ENCODE data around the gene RYR3.

DNA sequence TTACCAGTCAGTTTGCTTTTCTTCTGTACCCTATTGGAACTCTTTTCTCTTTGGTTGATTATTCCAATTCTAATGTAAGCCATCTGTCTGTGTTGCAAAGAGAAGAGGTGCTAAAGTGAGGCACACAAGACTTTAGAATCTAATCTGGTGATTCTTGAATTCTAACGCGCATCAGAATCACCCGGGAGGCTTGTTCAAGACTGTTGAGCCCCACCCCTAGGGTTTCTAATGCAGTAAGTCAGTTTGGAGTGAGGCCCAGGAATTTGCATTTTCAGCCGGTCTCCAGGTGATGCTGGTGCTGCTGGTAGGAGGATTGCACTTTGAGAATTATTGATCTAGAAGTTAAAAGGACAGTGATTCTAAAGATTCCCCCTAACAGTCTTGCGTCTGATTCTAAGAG, 472.2 kb downstream of the RYR3 start:
- TF ChIP-seq BRCA1 (IDR thresholded peaks at IDR 0.05; ENCODE audit: low read depth, low read length), result no peak
- TF ChIP-seq, protein P1, sequence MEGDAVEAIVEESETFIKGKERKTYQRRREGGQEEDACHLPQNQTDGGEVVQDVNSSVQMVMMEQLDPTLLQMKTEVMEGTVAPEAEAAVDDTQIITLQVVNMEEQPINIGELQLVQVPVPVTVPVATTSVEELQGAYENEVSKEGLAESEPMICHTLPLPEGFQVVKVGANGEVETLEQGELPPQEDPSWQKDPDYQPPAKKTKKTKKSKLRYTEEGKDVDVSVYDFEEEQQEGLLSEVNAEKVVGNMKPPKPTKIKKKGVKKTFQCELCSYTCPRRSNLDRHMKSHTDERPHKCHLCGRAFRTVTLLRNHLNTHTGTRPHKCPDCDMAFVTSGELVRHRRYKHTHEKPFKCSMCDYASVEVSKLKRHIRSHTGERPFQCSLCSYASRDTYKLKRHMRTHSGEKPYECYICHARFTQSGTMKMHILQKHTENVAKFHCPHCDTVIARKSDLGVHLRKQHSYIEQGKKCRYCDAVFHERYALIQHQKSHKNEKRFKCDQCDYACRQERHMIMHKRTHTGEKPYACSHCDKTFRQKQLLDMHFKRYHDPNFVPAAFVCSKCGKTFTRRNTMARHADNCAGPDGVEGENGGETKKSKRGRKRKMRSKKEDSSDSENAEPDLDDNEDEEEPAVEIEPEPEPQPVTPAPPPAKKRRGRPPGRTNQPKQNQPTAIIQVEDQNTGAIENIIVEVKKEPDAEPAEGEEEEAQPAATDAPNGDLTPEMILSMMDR (IDR thresholded peaks at IDR 0.05 in 2 of 3, conservative IDR thresholded peaks at IDR 0.05 in 1 of 3; ENCODE audit: control insufficient read depth in 2 of 3, extremely low read depth in 1 of 3, insufficient read depth in 1 of 3, low read depth in 3 of 3, low read length in 3 of 3), result no peak
- TF ChIP-seq, protein P2, sequence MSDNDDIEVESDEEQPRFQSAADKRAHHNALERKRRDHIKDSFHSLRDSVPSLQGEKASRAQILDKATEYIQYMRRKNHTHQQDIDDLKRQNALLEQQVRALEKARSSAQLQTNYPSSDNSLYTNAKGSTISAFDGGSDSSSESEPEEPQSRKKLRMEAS (IDR thresholded peaks at IDR 0.05; ENCODE audit: low read depth, low read length), result no peak
- TF ChIP-seq ZNF24 (IDR thresholded peaks at IDR 0.05), result no peak
- TF ChIP-seq SIN3A (IDR thresholded peaks at IDR 0.05; ENCODE audit: low read depth, low read length), result no peak
- no peak for TF ChIP-seq ZNF274 (IDR thresholded peaks at IDR 0.05; ENCODE audit: insufficient read depth, insufficient read length)
- TF ChIP-seq POLR2A (IDR thresholded peaks at IDR 0.05; ENCODE audit: low read depth, low read length), result no peak
- TF ChIP-seq EP300 (IDR thresholded peaks at IDR 0.05; ENCODE audit: borderline replicate concordance in 1 of 2, control insufficient read depth in 1 of 2, low read depth in 2 of 2, low read length in 2 of 2), result no peak
- TF ChIP-seq, protein P3, sequence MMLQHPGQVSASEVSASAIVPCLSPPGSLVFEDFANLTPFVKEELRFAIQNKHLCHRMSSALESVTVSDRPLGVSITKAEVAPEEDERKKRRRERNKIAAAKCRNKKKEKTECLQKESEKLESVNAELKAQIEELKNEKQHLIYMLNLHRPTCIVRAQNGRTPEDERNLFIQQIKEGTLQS (IDR thresholded peaks at IDR 0.05; ENCODE audit: borderline replicate concordance, extremely low read depth, low read depth, low read length), result no peak
- TF ChIP-seq ASH2L (IDR thresholded peaks at IDR 0.05; ENCODE audit: borderline replicate concordance, low read depth), result no peak
- TF ChIP-seq RAD21 (IDR thresholded peaks at IDR 0.05; ENCODE audit: insufficient read depth, low read depth, low read length), result no peak
- no peak for TF ChIP-seq NR2C2 (IDR thresholded peaks at IDR 0.05; ENCODE audit: borderline replicate concordance, control insufficient read depth, insufficient read length, low read depth)
